Upper lobe of right lung (tissue), 1 donor: ENCODE data around the gene ZCCHC4. TPM values are rescaled to one million over a fixed set of nuclear protein-coding genes. Genes with fewer than 3 reads are reported as not detected.

Experiments used
- ATAC-seq: fragments of 200-7000 bp; cut with Tn5 transposase; one replicate; pipeline ENCODE4 v1.9.1; 2020; ENCODE audit warnings: mild to moderate bottlenecking, moderate library complexity
- DNase-seq: peaks from one replicate; pipeline ENCODE4 v3.0.0-alpha.2; 2020
- H3K27ac ChIP-seq: fragments of 200-600 bp; one replicate; pipeline ENCODE4 v1.8.0; 2022
- H3K27me3 ChIP-seq: fragments of 200-600 bp; one replicate; pipeline ENCODE4 v1.8.0; 2022; ENCODE audit warnings: mild to moderate bottlenecking
- H3K36me3 ChIP-seq: fragments of 200-600 bp; one replicate; pipeline ENCODE4 v1.8.0; 2022
- H3K4me1 ChIP-seq: fragments of 200-600 bp; one replicate; pipeline ENCODE4 v1.8.0; 2022
- H3K4me3 ChIP-seq: fragments of 200-600 bp; one replicate; pipeline ENCODE4 v1.8.0; 2022; ENCODE audit warnings: mild to moderate bottlenecking
- H3K9me3 ChIP-seq: fragments of 200-600 bp; one replicate; pipeline ENCODE4 v1.8.0; 2022
- CTCF ChIP-seq: fragments of 200-600 bp; IDR thresholded peaks from one replicate; pipeline ENCODE4 v1.8.0; 2022; ENCODE audit warnings: antibody characterized with exemption
- intact Hi-C: fragments of 100-400 bp; cut with DNase I; formaldehyde crosslinking; loops from one replicate; pipeline ENCODE4 v1.11.0; 2022
- total RNA-seq: library from RNA; stranded (reverse); fragmentation: NEBNext Ultra II Directional; extraction: Animal tissue kit (Norgen Biotek cat#: 25700); gene quantifications from one replicate; pipeline ENCODE4 v1.2.1, GENCODE V29; 2021
- donor health status: DM: no; HTN: yes; CAD: no; lungs with severe emphysema.

The ZCCHC4 gene
- total RNA-seq, 1 donor from 2014 or later, result 10.2 TPM

- Histone ChIP-seq H3K36me3 (no peaks in the 10 kb centered on the region), H3K27ac (no peak overlapping the region), H3K9me3 (no peaks in the 10 kb centered on the region), H3K4me3 (no peak overlapping the region), H3K4me1 (peaks cover 9% of the 10 kb centered on the region), H3K27me3 (no peaks in the 10 kb centered on the region)
- ATAC-seq (no peak), DNase-seq (no peak)
- no peak for TF ChIP-seq CTCF
- intact Hi-C loops, result no loop called here
Observed at GRCh38 chr4:25310066-25310802, 2.3 kb upstream of the ZCCHC4 start.

DNA sequence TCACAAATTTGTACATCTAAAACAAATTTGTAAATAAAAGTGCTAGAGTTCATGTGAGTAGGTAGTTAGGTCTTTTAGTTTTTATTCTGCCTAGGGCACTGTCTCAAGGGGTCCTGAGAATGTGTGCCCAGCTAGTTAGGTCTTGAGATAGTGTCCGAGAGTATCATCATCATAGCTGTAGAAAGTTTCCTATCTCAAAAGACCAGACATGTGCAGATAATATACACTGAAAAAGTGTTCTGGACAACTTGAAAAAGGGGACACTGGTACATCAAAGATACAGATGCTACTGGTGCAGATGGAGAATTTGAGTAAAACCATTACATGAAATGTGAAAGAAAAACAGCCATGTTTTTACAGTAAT lies 1.8 kb upstream of the ZCCHC4 start:
- H3K27me3 ChIP-seq, result no peaks in the 10 kb centered on the region
- peaks cover 3% of the 10 kb centered on the region for H3K36me3 ChIP-seq
- intact Hi-C loops, result no loop called here
- no peak overlapping the region for H3K27ac ChIP-seq
- DNase-seq, result no peak
- no peaks in the 10 kb centered on the region for H3K9me3 ChIP-seq
- no peak overlapping the region for H3K4me3 ChIP-seq
- ATAC-seq, result no peak
- TF ChIP-seq CTCF, result no peak
- H3K4me1 ChIP-seq, result peaks cover 9% of the 10 kb centered on the region

DNA sequence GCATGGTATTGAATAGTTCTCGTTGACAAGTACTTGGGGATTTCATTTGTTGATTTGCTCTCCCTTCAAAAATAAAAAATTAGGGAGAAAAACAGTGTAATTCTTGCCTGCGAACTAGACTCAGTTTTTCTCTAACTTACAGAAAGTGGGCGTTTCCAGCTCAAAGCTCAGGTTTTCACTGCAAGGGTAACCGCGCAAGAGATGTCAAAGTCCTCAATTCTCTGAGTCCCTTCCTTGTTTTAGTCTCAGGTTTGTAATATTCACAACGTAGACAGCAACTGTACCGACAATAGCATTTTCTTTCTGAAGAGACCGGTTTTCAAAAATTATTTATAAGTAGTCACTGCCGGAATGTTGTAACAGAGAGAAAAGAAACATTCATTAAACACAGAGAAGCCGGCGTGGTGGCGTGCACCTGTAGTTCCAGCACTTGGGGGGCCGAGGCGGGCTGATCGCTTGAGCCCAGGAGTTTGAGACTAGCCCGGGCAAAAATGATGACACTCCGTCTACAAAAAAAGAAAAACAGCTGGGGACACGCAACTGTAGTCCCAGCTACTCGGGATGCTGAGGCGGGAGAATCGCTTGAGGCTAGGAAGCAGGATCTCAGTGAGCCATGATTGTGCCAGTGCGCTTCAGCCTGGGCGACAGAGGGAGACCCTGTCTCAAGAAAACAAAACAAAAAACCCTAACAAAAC lies 774 bp downstream of the ZCCHC4 start:
- DNase-seq, result no peak
- intact Hi-C loops, result no loop called here
- no peaks in the 10 kb centered on the region for H3K27me3 ChIP-seq
- H3K36me3 ChIP-seq, result peaks cover 14% of the 10 kb centered on the region
- no peak for TF ChIP-seq CTCF
- peak overlapping the region; percentile 82 for H3K27ac ChIP-seq
- no peak for ATAC-seq
- H3K4me3 ChIP-seq, result peak overlapping the region; percentile 77
- no peaks in the 10 kb centered on the region for H3K9me3 ChIP-seq
- H3K4me1 ChIP-seq, result peaks cover 9% of the 10 kb centered on the region

DNA sequence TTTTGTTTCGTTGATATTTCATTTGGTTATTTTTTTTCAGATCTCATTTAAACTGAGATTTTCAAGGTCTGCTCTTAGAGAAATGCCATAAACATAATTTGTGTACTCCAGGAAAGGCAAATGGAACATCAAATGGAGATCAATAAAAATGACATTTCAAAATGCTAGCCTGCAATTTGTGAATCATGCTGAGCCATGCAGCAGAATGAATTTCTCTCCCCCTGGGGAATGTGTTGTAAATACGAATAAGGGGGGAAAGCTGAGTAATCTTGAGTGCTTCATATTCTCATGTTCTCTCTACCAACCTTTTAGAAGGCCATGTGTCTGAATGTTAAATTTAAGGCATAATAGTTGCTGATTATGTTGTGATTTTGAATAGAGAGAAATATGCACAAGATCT lies 7.8 kb downstream of the ZCCHC4 start:
- intact Hi-C loops, result no loop called here
- ATAC-seq, result no peak
- Histone ChIP-seq H3K27me3 (no peaks in the 10 kb centered on the region), H3K4me1 (no peaks in the 10 kb centered on the region), H3K36me3 (peaks cover 25% of the 10 kb centered on the region), H3K9me3 (no peaks in the 10 kb centered on the region), H3K4me3 (no peak overlapping the region), H3K27ac (no peak overlapping the region)
- no peak for TF ChIP-seq CTCF
- no peak for DNase-seq

DNA sequence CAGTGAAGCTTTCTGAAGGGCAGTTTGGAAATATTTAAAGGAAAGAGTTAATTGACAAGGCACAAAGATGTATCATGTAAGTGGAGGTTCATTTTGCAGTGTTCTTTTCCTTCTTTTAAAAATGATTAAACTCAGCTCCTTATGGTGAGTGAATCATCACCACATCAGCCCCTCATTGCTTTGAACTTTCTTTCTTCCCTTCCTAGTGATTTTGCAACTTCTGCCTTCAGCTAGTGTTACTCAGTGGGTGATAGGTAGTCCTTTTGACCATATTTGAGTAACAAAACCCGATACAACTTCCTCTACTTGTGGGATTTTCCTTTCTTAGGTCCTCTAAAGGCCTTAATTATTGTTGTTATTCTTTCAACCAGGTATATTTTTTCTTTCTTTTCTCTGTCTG lies 8.2 kb downstream of the ZCCHC4 start:
- no peak overlapping the region for H3K27ac ChIP-seq
- intact Hi-C loops, result no loop called here
- DNase-seq (no peak), ATAC-seq (peak; percentile 83)
- peaks cover 22% of the 10 kb centered on the region for H3K36me3 ChIP-seq
- TF ChIP-seq CTCF, result no peak
- H3K27me3 ChIP-seq, result no peaks in the 10 kb centered on the region
- H3K4me3 ChIP-seq, result no peak overlapping the region
- H3K4me1 ChIP-seq, result no peaks in the 10 kb centered on the region
- H3K9me3 ChIP-seq, result no peaks in the 10 kb centered on the region
